Small intestine (tissue), 7 donors: ENCODE results near the gene ARHGAP45. TPM values are rescaled to one million over a fixed set of nuclear protein-coding genes. Genes with fewer than 3 reads are reported as not detected.
A peak's percentile ranks its signal among the peaks of the same experiment; 100 is the strongest.

ENCODE experiments used
- DNase-seq, 2 donors: peaks; one replicate each; pipeline versions ENCODE4 v3.0.0 to v3.0.0-alpha.2; 2013
- FAIRE-seq: peaks from 2 replicates; lab custom pipeline; 2012; peaks lifted over from hg19 to GRCh38; lab: Jason Lieb, UNC
- H3K27ac ChIP-seq, 3 donors: one replicate each; pipeline ENCODE4 v1.5.1; 2013; ENCODE audit warnings: low read length in 2 of 3, mild to moderate bottlenecking in 2 of 3, control low read depth in 1 of 3, inconsistent platforms in 1 of 3, low read depth in 1 of 3, moderate library complexity in 1 of 3
- H3K27me3 ChIP-seq, 3 donors: one replicate each; pipeline ENCODE4 v1.6.1; 2013; ENCODE audit warnings: low read length in 3 of 3, inconsistent platforms in 1 of 3; ENCODE audit not compliant: control insufficient read depth in 3 of 3, insufficient read depth in 3 of 3
- H3K36me3 ChIP-seq, 3 donors: one replicate each; pipeline ENCODE4 v1.6.1; 2013; ENCODE audit warnings: low read length in 3 of 3, inconsistent platforms in 1 of 3, low read depth in 1 of 3, mild to moderate bottlenecking in 1 of 3, moderate library complexity in 1 of 3; ENCODE audit not compliant: control insufficient read depth in 3 of 3, insufficient read depth in 2 of 3
- H3K4me1 ChIP-seq, 3 donors: one replicate each; pipeline ENCODE4 v1.6.1; 2013; ENCODE audit warnings: low read length in 2 of 3, inconsistent platforms in 1 of 3, low read depth in 1 of 3, mild to moderate bottlenecking in 1 of 3, moderate library complexity in 1 of 3; ENCODE audit not compliant: control insufficient read depth in 3 of 3, insufficient read depth in 2 of 3
- H3K4me3 ChIP-seq, 3 donors: one replicate each; pipeline ENCODE4 v1.5.1; 2013; ENCODE audit warnings: low read length in 3 of 3, control low read depth in 1 of 3, inconsistent platforms in 1 of 3, low read depth in 1 of 3, mild to moderate bottlenecking in 1 of 3, moderate library complexity in 1 of 3
- H3K9me3 ChIP-seq, 2 donors: one replicate each; pipeline ENCODE4 v1.6.1; 2013; ENCODE audit warnings: low read depth in 1 of 2, low read length in 1 of 2; ENCODE audit not compliant: control insufficient read depth in 2 of 2, insufficient read depth in 1 of 2
- WGBS, 3 donors: extraction: QIAGEN DNeasy Blood & Tissue Kit; methylation state at CpG; one replicate each; pipeline ENCODE4 v1.1.7; 2013; 5-methylcytosine and 5-hydroxymethylcytosine counted together
- polyA plus RNA-seq, 4 donors: library from polyadenylated mRNA; stranded (reverse) in 3 of 4; unstranded in 1 of 4; fragments of 200-250 nt in 3 of 4; fragments of 120-200 nt in 1 of 4; gene quantifications; one replicate each; pipeline versions ENCODE4 v1.2.1 to v1.2.3, GENCODE V29; 2013
- donor health status: healthy with polysubstance abuse.
- donor health status: control.
- donor health status: control.
- donor health status: Bipolar disorder and iron deficiency.
- donor health status: healthy.

Gene ARHGAP45
- polyA plus RNA-seq, 4 donors = 15.9 to 81.1 (median 48.5) TPM

- Histone ChIP-seq H3K4me3 (no peak overlapping the region), H3K36me3 (no peaks in the 10 kb centered on the region), H3K9me3 (peaks cover 0 to 16% of the 10 kb centered on the region in 2 donors), H3K27ac (no peak overlapping the region), H3K4me1 (peaks cover 0 to 24% (median 0%) of the 10 kb centered on the region in 3 donors), H3K27me3 (peaks cover 0 to 57% (median 2%) of the 10 kb centered on the region in 3 donors)
- WGBS, 3 donors = 57 to 71% (median 59%) methylated on average over 34 to 37 of the region's 37 CpGs
- FAIRE-seq (no peak), DNase-seq (no peak)
Observed at GRCh38 chr19:1063909-1064660, 2.9 kb upstream of the ARHGAP45 start.

- H3K27ac ChIP-seq = no peak overlapping the region
- H3K9me3 ChIP-seq = peaks cover 0 to 10% of the 10 kb centered on the region in 2 donors
- H3K4me1 ChIP-seq = peaks cover 0 to 24% (median 0%) of the 10 kb centered on the region in 3 donors
- H3K4me3 ChIP-seq = no peak overlapping the region
- peaks cover 0 to 65% (median 2%) of the 10 kb centered on the region in 3 donors for H3K27me3 ChIP-seq
- WGBS, 3 donors = 9 to 11% (median 10%) methylated on average over 53 to 60 of the region's 60 CpGs
- FAIRE-seq (no peak), DNase-seq (peak; percentile 72 to 82)
- H3K36me3 ChIP-seq = no peaks in the 10 kb centered on the region
Observed at GRCh38 chr19:1064661-1065605, 2.0 kb upstream of the ARHGAP45 start.

GRCh38 chr19:1065606-1066109 is 1.3 kb upstream of the ARHGAP45 start:
- WGBS, 3 donors = 21 to 51% (median 32%) methylated on average over 17 of the region's 17 CpGs
- H3K4me1 ChIP-seq = peaks cover 0 to 24% (median 0%) of the 10 kb centered on the region in 3 donors
- H3K27ac ChIP-seq = no peak overlapping the region
- H3K36me3 ChIP-seq = no peaks in the 10 kb centered on the region
- H3K27me3 ChIP-seq = peaks cover 0 to 73% (median 2%) of the 10 kb centered on the region in 3 donors
- peaks cover 0 to 10% of the 10 kb centered on the region in 2 donors for H3K9me3 ChIP-seq
- no peak overlapping the region for H3K4me3 ChIP-seq
- DNase-seq (peak; percentile 61 to 81), FAIRE-seq (no peak)

GRCh38 chr19:1066251-1066747 is 668 bp upstream of the ARHGAP45 start:
- H3K4me3 ChIP-seq = peak overlapping the region in 1 of 3 donors; percentile 38
- peaks cover 2 to 77% (median 5%) of the 10 kb centered on the region in 3 donors for H3K27me3 ChIP-seq
- peaks cover 0 to 10% of the 10 kb centered on the region in 2 donors for H3K9me3 ChIP-seq
- no peak overlapping the region for H3K27ac ChIP-seq
- 25 to 41% (median 33%) methylated on average over 17 of the region's 17 CpGs for WGBS, 3 donors
- no peak for DNase-seq
- no peaks in the 10 kb centered on the region for H3K36me3 ChIP-seq
- H3K4me1 ChIP-seq = peaks cover 0 to 24% (median 0%) of the 10 kb centered on the region in 3 donors
- FAIRE-seq = no peak

GRCh38 chr19:1067341-1067957 is 482 bp downstream of the ARHGAP45 start:
- H3K9me3 ChIP-seq = peaks cover 0 to 11% of the 10 kb centered on the region in 2 donors
- H3K27ac ChIP-seq = peak overlapping the region in 2 of 3 donors; percentile 66 to 83
- FAIRE-seq = no peak
- peak overlapping the region; percentile 21 to 60 (median 38) for H3K4me3 ChIP-seq
- DNase-seq = no peak
- WGBS, 3 donors = 3 to 4% (median 3%) methylated on average over 32 to 38 of the region's 38 CpGs
- H3K36me3 ChIP-seq = no peaks in the 10 kb centered on the region
- H3K4me1 ChIP-seq = peaks cover 0 to 24% (median 0%) of the 10 kb centered on the region in 3 donors
- peaks cover 5 to 88% (median 5%) of the 10 kb centered on the region in 3 donors for H3K27me3 ChIP-seq

GRCh38 chr19:1068009-1069001 is 1.3 kb downstream of the ARHGAP45 start:
- H3K27me3 ChIP-seq = peaks cover 5 to 93% (median 5%) of the 10 kb centered on the region in 3 donors

More at GRCh38 chr19:1068009-1069001, 1.3 kb downstream of the ARHGAP45 start:
- 48 to 67% (median 54%) methylated on average over 37 to 45 of the region's 45 CpGs for WGBS, 3 donors
- peak overlapping the region; percentile 21 to 60 (median 38) for H3K4me3 ChIP-seq
- peaks cover 0 to 24% (median 0%) of the 10 kb centered on the region in 3 donors for H3K4me1 ChIP-seq
- H3K27ac ChIP-seq = peak overlapping the region in 2 of 3 donors; percentile 18 to 83
- H3K9me3 ChIP-seq = peaks cover 0 to 6% of the 10 kb centered on the region in 2 donors
- no peak for DNase-seq
- H3K36me3 ChIP-seq = no peaks in the 10 kb centered on the region
- FAIRE-seq = no peak
